Loucy (cell line): ENCODE measurements around the gene KIFC3.

Source experiments
- EZH2phosphoT487 ChIP-seq: fragments of 200-600 bp; IDR thresholded peaks from 2 replicates; pipeline ENCODE4 v1.6.1; 2018; ENCODE audit warnings: antibody characterized with exemption, mild to moderate bottlenecking, moderate library complexity, borderline replicate concordance
- TF ChIP-seq, protein P1 (sequence below): fragments of 200-600 bp; sonication (generic); conservative IDR thresholded peaks from 2 replicates; pipeline ENCODE4 v1.5.1; 2014; ENCODE audit warnings: mild to moderate bottlenecking, antibody characterized with exemption, low read length

DNA sequence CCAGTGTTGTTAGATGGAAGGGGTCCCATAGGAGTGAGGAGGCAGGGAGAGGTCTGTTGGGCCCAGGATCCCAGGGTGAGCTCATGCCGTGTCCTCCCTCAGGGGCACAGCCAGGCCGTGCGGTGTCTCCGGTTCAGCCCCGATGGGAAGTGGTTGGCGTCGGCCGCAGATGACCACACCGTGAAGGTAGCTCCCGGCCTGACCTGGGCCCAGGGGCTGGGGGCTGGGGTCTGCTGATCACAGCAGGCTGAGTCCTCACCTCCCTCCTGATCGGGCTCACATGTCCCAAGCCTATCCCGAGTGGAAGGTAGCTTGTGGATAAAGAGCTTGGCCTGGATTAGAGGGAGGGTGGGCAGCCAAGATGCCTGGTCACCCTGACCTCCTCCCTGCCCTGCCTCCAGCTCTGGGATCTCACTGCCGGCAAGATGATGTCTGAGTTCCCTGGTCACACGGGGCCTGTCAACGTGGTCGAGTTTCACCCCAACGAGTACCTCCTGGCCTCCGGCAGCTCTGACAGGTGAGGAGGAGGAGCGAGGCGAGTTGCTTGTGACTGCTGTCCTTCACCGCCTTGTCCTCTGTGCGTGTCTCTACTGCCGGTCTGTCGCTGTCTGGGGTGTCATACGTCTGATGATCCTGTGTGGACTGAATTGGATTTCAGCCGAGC, 50.6 kb downstream of the KIFC3 start:
- TF ChIP-seq, protein P1, sequence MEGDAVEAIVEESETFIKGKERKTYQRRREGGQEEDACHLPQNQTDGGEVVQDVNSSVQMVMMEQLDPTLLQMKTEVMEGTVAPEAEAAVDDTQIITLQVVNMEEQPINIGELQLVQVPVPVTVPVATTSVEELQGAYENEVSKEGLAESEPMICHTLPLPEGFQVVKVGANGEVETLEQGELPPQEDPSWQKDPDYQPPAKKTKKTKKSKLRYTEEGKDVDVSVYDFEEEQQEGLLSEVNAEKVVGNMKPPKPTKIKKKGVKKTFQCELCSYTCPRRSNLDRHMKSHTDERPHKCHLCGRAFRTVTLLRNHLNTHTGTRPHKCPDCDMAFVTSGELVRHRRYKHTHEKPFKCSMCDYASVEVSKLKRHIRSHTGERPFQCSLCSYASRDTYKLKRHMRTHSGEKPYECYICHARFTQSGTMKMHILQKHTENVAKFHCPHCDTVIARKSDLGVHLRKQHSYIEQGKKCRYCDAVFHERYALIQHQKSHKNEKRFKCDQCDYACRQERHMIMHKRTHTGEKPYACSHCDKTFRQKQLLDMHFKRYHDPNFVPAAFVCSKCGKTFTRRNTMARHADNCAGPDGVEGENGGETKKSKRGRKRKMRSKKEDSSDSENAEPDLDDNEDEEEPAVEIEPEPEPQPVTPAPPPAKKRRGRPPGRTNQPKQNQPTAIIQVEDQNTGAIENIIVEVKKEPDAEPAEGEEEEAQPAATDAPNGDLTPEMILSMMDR, result no peak
- no peak for TF ChIP-seq EZH2phosphoT487
